GM19468 (cell line): ENCODE results near the gene ADAT3.

ENCODE experiments used
- ATAC-seq: cut with Tn5 transposase; IDR thresholded peaks from one replicate; pipeline ENCODE4 v1.9.1; 2021; ENCODE audit warnings: mild to moderate bottlenecking, moderate library complexity, moderate number of reproducible peaks; ENCODE audit not compliant: unreplicated experiment; ENCODE audit errors: extremely low read depth

ADAT3 gene

DNA sequence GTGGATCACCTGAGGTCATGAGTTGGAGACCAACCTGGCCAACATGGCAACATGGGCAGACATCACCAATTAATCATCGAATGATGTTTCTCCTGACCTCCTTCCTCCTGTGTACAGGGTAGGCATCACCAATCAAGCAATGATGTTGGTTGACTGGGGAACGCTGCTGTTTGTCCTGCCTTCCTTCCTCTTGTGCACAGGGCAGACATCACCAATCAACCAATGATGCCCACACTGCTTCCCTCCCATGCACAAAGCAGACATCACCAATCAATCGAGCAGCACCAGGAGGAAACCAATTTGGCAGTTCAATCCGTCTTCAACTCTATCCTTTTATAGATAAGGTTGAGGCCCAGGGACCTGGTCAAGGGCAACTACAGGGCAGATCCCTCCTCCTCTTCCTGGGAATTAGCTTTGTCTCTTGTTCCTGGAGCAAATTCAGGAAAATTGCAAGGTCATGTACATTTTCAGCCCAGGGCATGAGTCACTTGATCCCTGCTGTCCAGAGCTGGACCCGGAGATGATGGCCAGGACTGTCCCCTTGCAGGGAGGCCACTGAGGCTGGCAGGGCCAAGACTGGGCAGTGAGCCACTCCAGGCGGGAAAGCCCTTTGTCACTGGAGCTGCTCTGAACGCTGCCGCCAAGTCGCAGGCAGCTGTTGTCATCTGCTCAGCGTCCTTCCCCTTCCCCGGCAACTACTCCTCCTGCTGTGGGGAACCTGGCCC lies 30.4 kb downstream of the ADAT3 start:
- no peak for ATAC-seq

DNA sequence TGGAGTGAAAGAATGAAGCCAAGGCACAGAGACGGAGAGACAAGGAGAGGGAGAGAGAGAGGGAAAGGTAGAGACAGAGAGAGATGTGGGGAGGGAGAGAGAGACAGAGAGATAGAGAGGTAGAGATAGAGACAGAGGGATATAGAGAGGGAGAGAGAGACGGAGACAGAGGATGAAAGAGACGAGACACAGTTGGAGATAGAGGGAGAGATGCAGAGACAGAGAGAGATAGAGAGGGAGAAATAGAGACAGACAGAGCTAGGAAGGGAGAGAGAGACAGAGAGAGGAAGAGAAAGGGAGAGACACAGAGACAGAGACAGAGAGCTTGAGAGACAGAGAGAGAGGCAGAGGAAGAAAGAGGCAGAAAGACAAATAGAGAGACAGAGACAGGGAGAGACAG lies 31.2 kb downstream of the ADAT3 start:
- no peak for ATAC-seq

GRCh38 chr19:1936916-1937610 lies 31.9 kb downstream of the ADAT3 start:
- no peak for ATAC-seq

GRCh38 chr19:1938071-1938470 lies 32.9 kb downstream of the ADAT3 start:
- no peak for ATAC-seq

DNA sequence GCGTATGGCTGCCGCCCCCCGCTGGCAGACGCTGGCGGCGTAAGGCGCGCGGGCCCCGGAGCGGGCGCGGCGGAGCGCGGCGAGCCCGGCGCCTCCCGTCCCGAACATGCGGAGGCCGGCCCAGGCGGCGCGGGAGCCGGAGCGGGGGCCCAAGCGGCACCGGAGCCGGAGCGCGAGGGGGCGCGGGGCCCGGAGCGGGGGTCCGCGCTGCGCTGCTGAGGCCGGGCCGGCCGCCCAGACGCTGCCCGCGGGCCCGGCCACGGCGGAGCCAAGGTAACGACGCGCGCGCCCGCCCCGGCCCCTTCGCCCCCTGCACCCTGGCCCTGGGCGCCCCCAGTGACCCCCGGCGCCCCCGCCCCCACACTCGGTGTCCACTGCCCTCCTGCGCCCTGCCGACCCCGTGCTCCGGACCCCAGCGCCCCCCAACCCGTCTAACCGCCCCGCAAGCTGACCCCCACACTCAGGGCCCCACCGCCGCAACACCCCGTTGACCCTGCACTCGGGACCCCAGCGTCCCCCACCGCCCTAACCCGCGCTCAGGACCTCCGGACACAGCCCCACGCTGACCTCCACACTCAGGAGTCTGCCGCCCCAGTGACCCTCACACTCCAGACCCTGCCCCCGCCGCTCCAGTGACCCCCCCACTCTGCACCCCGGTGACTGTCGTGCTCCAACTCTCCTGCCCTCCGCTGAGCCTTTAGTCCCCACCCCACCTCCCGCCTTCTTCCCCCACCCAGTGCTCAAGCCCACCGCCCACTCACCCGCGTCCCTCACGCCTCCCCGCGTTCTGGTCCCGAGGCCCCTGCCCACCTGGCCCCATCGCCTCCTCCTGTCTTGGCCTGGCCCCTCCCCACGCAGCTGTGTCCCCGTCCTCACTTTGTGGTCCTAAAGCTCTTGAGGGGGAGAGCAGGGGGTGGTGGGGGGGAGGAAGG lies 36.2 kb downstream of the ADAT3 start, which contains the start of gene CSNK1G2:
CSNK1G2 (plus strand) TSS at position 27 of the 932 bp plus-strand sequence. CDS start 28,601 bp downstream, outside the sequence.
- no peak for ATAC-seq

DNA sequence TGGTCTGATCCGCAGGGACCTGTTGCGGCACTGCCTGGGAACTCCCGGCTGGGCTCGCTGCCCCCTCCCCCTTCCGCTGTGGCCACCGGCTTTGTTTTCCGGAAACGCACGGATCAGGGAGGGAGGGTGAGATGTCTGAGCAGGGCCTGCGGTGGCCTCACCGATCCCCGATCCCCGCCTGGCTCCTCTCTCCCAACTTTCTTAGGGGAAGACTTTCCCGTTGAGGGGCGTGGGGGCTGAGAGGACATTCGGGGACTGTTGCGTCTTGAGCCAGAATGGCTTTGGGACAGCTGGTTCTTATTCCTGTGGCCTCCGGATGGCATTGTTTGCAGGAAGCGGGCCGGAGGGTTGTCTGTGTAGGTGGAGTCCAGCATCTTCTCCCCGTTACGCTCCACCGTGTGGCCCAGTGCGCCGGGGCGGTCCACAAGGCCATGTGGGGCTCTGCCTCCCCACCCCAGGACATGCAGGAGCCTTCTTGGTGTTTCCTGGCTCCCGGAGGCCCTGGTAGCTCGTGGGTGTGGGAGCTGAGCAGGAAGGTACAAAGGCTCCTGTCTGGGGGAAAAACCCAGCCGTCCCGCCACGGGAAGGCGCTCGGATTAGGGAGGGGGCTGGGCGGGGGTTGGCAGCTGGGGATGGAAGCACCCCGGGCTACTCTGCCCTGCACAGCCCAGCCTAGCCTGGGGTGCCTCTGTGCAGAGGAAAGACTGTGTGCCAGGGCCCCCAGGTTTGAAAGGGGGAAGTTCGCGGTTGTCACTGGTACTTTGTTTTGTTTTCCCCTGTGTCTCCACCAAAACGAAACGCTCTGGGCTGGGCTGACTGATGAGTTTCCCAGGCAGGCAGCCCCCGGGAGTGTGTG lies 37.1 kb downstream of the ADAT3 start:
- ATAC-seq, result no peak

DNA sequence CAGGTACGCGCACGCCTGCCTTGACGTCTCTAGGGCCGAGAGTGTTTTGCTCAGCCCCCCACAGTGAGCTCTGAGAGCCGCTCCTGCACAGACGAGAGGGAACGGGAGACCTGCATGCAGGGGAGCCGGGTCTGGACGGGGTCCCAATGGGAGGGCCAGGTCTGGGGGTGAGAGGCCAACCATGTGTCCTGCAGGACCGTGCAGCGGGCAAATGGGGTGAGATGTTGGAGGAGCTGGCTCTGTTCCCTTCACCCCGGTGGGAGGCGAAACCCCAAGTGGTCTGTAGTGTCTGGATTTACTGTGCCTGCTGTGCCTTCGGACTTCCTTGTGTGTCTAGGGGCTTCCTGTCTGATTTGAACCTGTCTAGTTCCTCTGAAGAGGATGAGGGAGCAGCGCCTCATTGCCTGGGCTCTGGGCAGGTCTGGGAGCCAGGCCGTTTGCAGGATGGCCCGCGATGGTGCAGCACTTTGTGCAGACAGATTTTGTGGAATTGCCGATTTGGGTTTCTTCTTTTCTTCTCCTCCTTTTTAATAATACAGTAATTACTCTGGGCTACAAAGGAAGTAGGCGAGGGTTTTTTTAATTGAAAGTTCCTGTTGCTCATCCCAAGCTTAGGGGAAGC lies 37.8 kb downstream of the ADAT3 start:
- ATAC-seq, result no peak

GRCh38 chr19:1943661-1944087 lies 38.5 kb downstream of the ADAT3 start:
- ATAC-seq, result no peak

DNA sequence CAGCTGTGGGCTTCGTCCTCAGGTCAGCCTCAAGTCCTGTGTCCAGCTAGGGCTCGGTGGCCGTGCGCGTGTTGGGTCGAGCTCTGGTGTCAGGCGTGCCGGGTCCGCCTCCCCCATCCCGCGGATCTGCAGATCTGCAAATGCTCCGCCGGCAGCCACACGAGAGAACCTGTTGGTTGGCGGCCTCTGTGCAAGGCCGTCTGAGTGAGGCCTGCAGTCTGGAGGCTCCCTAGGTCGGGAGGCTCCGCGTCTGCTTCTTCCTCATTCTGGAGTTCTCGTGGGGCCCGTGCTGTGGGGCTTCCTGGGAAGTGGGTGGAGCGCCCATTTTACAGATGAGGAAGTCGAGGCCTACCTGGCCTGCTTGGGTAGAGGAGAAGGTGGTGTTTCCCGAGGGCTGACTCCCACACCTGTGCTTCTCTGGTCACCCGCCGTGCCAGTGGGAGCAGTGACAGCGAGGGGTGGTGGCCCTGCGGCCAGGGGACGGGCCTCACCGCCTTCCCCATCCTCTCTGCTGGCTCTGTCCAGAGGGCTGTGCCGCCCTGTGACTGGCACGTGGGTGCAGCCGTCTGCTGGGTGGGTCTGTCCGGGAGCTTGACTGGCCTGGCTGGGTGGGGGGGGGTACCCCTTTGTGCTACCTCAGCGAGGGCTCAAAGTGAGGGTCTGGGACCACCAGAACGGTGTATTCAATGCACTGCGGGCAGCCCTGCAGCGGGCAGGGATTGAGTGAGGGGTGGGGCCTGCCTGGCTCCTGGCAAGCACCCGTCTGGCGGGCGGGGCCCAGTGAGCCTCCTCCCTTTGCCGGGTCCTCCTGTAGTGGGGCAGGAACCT lies 39.1 kb downstream of the ADAT3 start:
- no peak for ATAC-seq

- ATAC-seq, result no peak
These were observed 39.8 kb downstream of the ADAT3 start for GRCh38 chr19:1944916-1945561.

- ATAC-seq, result no peak
These were observed 40.7 kb downstream of the ADAT3 start for GRCh38 chr19:1945899-1946298.

DNA sequence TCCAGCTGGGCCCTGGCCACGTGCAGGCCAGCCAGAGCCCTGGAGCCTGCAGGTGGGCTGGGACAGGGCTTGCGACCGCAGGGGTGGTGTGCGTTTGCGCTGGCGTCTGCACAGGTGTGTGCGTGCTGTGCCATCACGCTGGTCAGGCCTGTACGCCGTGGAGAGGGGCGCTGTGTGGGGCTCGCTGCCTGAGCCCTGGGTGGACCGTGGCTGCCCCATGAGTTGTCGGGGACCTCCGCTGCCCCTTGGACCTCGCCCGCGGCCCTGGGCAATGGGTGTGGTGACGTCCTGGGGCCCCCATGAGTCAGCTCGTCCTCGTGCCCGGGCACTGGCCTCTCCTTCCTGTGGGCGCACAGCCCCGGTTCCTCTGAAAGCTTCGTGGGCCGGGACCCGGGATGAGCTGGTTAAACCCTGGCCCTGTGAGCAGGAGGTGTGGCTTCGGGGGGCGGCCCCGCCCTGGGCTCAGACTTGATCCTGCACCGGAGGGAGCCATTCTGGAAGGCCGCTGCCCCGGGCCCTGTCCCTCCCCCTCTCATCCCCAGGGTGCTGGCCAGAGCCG lies 42.5 kb downstream of the ADAT3 start:
- no peak for ATAC-seq

- ATAC-seq, result no peak
These were observed 44.3 kb downstream of the ADAT3 start for GRCh38 chr19:1949304-1950101.

DNA sequence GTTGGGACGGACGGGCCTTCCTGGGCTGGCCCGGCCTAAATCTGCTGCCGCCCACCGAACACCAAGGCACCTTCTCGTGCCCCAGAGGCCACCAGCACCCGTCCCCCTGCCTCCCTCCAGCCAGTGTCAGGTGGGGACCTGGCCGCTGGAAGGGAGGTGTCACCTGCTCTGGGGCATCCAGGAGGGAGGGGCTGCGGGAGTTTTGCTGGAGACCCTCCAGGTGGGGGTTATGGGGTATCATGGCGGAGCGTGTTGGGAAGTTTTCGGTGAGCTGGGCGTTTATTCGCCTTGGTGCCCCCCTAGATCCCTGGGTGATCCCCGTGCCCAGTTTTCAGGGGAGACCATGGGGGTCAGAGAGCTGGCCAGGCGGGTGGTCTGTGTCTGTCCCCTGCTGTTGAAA lies 45.4 kb downstream of the ADAT3 start:
- no peak for ATAC-seq

- no peak for ATAC-seq
These were observed 47.4 kb downstream of the ADAT3 start for GRCh38 chr19:1952635-1953034.

DNA sequence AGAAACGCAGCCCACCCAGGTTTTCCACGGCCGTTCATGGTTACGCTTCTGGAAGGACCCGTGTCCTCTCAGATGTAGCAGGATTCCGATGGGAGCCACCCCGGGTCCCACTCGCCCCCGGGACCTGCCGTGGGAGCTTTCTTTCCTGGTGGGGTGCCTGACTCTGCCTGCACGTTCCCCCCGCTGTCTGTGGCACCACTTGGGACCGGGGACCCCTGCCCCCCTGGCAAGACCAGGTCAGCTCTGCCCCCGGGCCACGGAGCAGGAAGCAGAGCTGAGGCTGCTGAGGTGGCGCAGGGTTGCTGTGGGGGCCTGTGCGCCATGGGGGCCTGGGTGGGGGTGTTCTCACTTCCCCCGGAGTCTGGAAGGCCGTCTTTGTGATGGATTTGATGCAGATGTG lies 47.8 kb downstream of the ADAT3 start:
- ATAC-seq, result no peak
